NCI-H446 treated with DMSO at 0.1 percent for 48 hours (cell line): Measurements from ENCODE around the gene SUN3.
"Not testable (repeated sequence)": the region's sequence is repeated elsewhere in the genome, so short reads cannot be mapped to it uniquely, and the experiment has no call there.

ENCODE experiments used
- DNase-seq: peaks from one replicate; lab custom pipeline; 2025; lab: John Stamatoyannopoulos, UW

The SUN3 gene

DNA sequence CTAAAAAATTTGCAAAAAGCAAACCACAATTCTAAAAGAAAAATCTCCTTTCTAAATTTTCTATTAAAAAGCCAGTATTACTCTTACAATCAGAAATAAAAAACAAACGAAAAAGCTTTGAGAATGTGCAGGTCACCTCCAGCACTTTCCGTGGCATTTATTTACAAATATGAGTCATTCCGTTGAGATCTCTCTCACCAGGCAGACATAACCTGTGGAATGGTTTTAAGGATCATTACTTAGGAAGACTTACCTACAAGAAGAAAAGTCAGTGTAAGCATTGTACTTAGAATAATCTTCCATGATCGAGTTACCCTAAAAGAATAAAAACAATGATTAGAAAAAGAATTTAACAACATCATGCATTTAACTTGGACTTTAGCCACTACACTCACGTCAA, 3.3 kb downstream of the SUN3 start:
- no peak for DNase-seq

DNA sequence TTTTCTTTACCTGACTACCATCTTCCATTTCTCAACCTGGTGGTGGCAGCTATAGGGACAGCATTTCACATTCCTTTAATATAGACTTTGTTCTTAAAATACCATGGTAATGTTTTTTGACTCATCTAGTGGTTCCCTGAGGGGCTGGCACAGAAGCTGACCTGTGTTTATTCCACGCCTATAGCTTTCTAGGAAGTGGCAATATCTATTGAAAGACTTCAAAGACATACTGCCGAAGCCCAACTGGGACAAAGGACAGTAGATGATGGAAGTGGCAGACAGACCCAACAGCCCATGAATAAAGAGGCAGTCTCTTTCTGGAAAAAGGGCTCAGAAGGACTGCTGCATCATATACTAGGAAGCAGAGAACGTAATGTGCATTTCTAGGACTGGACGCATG, 11.2 kb downstream of the SUN3 start:
- DNase-seq: no peak

DNA sequence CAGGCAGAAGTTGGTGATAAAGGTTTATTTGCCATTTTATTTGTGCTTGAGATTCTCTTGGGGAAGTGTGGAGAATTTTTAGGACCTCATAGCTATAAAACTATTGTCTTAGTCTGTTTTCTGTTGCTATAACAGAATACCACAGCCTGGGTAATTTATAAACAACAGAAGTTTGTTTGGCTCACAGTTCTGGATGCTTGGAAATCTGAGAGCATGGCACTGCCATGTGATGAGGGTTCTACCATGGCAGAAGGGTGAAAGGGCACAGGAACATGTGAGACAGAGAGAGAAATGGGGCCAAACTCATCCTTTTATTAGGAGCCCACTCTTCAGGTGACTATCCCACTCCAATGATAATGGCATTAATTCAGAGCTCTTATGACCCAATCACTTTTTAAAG, 12.3 kb downstream of the SUN3 start:
- no peak for DNase-seq

DNA sequence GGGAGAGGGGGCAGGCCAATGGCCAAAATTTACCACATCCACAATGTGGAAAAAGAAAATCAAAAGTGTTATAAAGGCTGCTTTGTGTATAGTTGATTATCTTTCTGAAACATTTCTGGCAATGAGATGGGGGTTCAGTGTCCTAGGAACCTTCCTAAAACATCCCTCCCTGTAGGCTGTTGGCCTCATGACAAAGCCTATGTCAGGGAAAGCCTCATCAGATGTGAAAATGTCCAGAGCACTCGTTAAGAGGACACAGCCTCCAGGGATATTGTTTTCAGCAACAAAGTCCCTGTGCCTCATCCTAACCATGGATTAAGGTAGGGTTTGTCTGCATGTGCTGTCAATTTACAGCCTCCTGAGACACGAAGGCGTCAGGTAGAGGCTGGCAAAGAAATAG, 17.0 kb downstream of the SUN3 start:
- no peak for DNase-seq

DNA sequence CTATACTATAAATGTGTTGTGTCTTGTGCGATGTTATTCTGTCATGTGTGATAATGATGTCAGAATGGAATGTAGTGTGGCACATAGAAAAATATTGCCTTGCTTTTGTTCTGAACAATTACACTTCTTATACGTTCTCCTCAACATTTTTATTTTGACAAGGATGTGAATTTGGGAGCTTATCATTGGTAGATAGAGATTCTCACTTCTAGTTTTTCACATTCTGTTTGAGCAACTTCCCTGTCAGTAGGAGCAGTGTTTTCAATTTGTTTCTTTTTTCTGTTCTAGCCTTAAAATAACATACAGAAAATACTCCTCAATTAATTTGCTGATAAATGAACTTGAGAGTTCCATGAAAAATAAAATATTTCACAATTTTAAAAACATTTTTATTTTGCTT, 17.6 kb downstream of the SUN3 start:
- DNase-seq: no peak

DNA sequence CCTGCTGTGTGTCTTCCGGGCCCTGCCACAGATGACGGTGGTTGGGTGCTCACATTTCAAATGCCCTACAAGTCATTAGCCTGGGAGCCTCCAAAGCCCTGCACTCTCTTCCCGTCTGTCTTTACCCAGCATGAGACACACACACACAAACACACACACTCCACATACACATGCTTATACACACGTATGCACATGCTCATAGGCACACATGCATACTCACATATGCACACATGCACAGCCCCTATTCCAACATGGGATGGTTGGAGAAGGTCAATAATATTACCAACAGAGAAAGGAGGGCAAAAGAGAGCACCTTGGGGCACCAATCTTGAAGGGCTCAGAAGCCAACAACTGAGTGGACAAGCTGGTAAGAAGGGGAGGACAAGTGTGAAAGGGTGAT, 19.0 kb downstream of the SUN3 start:
- no peak for DNase-seq

DNA sequence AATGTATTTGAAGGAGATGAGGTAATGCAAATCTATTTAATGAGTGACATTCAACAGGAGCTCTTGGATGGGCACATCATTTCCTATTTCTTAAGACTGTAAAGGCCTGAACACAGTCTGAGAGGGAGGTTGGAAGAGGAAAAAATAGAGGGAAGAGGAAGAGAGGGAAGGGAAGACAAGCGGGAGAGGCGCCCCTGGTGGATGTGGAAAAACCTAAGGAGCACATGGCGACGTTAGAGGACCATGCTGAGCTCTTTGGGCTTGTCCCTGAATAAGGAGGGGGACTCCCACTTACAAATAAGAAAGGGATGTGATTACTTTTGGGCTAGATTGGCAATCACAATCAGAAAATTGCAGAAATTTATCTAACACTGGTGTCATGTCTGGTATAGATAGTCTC, 19.6 kb downstream of the SUN3 start:
- no peak for DNase-seq

DNA sequence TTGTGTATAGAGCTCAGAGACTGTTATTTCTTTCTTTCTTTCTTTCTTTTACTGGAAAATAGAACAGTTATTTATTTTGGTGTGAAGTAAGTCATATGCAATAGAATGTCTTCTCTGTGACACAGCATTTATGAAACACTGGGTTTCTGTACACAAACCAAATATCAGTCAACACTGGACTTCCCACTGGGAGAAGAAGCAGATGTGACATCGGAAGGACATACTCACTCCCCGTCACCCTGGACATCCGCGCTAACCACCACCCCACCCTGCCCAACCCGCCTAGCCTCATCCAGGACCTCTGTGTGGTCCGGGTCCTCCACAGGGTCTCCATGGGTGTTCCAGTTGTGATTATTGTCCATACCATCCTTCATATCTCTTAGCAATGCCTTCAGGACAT, 22.0 kb downstream of the SUN3 start:
- DNase-seq: no peak

DNA sequence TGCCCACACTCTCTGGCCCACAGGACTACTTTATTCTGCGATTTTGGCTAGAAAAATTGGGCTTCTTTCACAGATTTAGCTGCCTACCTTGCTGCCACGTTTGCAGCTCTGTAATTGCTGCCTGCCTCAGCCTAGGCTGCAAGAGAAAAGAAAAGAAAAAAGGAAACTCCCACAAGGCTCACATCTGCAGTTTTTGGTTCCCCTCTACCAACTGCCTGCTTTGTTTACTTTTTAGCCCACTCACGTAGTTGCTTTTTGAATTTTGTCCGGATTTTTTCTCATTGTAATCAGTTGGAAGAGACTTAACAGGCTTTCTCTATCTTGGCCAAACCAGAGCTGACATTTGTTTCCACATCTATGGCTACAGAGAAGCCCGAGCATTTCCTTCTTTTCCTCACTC, 24.3 kb downstream of the SUN3 start:
- no peak for DNase-seq

DNA sequence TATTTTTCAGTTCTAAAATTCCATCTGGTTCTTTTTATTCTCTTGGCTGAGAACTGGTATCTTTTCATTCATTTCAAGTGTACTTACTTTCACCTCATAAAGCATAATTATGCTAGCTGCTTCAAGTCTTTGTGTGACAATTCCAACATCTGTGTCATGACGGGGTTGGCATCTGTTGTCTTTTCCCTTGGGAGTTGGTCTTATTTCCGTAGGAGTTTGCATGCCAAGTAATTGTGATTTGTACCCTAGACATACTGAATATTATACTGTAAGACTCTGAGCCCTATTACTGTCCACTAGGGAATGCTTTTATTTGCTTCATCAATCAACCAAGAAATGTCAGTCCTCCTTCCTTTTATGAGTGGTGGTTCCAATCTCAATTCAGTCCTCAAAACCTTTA, 24.9 kb downstream of the SUN3 start:
- peak; percentile 92 for DNase-seq

DNA sequence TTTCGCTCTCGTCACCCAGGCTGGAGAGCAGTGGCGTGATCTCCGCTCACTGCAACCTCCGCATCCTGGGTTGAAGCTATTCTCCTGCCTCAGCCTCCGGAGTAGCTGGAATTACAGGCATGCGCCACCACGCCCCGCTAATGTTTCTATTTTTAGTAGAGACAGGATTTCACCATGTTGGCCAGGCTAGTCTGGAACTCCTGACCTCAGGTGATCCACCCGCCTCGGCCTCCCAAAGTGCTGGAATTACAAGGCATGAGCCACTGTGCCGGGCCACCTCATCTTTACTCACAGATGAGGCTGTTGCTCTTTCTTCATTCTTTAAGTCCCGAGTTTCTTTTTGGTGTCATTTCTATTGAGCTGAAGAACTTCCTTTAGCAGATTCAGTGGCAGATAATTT, 28.7 kb downstream of the SUN3 start:
- DNase-seq: not testable (repeated sequence)

DNA sequence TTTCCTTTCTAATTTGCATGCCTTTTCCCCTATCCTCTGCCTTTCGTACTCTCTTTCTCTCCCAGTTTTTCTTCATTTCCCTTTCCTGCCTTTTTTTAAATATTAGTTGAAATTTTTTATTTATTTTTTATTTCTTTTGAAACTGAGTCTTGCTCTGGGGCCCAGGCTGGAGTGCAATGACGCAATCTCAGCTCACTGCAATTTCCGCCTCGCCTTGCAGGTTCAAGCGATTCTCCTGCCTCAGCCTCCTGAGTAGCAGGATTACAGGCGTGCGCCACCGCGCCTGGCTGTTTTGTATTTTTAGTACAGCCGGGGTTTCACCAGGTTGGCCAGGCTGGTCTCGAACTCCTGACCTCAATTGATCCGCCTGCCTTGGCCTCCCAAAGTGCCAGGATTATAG, 29.5 kb downstream of the SUN3 start:
- no peak for DNase-seq

DNA sequence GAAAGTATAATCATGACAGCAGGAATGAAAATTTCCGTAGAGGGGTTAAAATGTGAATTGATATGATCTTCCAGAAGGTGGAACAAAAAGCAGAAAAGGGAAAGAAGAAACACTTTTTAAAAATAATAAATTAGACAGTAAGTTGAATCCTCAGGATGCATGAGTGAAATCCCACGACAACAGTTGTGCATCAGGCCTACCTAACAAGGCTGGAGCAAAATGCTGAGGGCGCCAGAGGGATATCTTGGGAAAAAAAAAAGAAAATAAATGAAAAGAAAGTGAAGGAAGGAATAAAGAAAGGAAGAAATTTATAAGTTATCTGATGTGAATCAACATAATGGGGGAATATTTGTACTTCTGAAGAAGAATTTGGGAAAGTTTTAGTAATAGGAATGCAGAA, 36.5 kb downstream of the SUN3 start:
- no peak for DNase-seq

DNA sequence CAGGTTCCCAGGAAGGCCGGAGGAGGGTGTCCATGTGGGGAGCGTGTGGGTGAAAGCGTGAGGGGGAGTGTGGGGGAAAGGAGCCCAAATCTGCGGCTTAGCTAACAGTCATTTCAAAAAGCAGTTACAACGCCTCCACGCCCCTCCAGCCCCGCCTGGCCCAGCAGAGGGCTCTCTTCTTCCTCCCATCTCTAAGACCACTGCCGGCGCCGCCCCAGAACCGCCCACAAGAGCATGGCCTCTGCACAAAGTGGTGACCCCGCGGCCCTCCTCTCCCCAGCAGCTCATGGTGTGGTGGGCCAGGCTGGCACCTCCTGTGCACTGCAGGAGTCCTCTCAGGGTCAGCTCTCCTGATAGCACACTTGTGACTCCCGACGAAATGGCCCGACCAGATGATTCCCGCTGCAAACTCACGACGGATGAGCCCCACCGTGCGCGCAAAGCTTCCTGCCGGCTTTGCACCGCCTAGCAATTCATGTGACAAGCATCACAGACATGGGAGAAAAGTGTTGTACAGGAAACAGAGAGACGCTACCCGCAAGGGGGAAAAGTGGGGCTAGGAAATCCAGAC, 37.1 kb downstream of the SUN3 start:
- DNase-seq: no peak

DNA sequence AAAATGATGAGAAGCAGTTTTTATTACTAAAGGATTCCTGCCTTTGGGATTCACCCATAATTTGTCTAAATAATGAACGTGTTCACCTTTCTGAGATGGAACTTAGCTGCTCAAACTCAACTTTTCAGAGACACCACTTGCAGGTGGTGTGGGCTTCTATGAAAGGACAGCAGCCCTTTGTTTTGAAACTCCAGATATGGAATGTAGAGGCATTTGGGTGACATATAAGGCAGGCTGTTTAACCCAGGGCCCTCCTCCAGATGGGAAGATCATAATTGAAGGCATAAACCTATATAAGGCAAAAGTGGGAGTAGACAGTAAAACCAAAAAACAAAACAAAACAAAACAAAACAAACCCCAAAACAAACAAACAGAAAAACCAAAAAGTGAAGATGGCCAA, 37.6 kb downstream of the SUN3 start:
- DNase-seq: no peak

DNA sequence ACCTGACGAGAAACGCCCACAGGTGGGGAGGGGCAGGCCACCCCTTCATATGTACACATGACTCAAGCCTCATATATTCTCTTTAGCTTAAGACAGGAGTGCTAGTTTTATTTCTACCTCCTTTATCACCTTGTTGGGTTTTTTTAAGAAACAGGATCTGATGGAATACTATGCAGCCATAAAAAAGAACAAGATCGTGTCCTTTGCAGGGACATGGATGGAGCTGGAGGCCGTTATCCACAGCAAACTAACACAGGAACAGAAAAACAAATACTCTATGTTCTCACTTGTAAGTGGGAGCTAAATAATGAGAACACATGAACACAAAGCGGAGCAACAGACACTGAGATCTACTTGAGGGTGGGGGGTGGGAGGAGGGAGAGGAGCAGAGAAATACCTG, 38.3 kb downstream of the SUN3 start:
- DNase-seq: no peak

DNA sequence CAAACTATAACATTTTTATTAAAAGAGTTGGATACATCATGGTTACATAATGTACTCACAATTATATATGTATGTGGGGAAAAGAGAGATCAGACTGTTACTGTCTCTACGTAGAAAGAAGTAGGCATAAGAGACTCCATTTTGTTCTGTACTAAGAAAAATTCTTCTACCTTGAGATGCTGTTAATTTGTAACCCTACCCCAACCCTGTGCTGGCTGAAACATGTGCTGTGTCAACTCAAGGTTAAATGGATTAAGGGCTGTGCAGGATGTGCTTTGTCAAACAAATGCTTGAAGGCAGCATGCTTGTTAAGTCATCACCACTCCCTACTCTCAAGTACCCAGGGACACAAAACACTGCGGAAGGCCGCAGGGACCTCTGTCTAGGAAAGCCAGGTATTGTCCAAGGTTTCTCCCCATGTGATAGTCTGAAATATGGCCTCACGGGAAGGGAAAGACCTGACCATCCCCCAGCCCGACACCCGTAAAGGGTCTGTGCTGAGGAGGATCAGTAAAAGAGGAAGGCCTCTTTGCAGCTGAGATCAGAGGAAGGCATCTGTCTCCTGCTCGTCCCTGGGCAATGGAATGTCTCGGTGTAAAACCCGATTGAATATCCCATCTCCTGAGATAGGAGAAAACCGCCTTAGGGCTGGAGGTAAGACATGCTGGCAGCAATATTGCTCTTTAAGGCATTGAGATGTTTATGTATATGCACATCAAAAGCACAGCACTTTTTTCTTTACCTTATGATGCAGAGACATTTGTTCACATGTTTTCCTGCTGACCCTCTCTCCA, 39.1 kb downstream of the SUN3 start:
- not testable (repeated sequence) for DNase-seq

DNA sequence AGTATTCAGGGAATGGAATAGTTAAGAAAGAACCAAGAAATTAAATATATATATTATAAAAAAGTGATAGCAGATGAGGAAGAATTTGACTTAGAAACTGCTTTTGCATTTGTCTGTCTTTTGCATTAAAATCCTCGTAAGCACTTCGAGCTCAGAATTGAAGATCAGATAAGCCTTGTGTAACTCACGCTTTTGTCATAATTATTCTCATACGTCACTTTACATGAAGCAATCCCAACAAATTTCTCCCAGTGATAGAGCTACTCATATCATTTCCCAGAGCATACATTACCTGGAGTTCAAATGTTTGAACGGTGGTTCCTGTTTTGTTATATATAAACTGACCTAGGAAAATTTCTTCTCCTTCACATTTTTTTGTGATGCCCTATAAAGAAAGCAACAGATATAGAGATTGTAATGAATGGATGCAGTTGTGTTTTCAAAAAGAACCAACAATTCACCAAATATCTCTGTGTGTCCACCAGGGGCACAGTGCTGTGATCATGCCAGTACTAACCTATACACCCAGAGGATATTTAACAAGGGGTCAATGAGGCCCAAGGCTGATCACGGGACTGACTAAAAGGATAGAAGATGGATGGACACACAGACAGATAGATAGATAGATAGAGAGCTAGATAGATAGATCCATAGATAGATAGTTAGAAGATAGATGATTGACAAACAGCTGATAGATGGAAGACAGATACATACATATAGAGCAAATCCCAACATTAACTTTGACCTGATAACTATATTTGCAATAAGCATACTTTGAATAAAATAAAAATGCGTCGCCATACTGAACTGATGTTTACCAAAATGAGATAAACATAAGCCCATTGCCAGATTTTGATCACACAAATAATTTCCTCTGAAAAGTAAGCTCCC, 40.2 kb downstream of the SUN3 start:
- DNase-seq: no peak

DNA sequence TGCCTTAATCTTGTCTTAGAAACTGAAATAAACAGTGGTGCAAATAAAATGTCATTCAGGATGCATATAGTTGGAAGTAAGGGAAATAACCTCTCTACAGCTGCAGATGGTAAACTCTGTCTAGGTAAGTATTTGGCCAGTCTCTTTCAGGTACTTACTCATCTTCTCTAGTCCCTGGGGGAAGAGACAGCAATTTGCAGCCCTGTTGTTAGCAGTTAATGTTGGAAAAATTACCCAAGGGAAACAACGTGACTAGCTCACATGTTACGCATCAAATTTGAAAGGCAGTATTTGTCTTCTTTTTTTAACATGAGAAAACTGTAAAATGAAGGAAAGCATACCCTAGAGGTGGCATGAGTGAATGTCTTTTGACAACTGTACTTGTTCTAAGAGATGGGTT, 46.3 kb downstream of the SUN3 start:
- DNase-seq: no peak

DNA sequence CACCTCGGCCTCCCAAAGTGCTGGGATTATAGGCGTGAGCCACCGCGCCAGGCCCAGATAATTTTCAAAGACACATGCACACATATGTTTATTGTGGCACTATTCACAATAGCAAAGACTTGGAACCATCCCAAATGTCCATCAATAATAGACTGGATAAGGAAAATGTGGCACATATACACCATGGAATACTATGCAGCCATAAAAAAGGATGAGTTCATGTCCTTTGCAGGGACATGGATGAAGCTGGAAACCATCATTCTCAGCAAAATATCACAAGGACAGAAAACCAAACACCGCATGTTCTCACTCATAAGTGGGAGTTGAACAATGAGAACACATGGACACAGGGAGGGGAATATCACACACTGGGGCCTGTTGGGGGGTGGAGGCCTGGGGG, 48.3 kb downstream of the SUN3 start:
- DNase-seq: not testable (repeated sequence)

DNA sequence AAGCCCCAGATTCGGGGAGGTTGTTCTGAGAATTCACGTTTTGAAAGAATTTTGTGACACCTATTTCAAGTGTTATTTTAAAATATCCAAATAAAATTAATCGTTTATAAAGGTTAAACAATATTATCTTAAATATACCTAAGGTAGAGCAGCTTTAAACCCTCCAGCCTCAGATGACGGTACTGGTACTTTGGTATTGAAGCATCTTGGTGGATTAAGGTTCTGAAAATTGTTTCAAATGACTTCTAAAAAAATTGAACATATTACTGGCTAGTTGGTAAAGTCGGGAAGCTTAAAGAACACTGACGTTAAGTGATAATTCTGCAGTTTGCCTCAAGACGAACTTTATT, 49.1 kb downstream of the SUN3 start:
- DNase-seq: no peak

DNA sequence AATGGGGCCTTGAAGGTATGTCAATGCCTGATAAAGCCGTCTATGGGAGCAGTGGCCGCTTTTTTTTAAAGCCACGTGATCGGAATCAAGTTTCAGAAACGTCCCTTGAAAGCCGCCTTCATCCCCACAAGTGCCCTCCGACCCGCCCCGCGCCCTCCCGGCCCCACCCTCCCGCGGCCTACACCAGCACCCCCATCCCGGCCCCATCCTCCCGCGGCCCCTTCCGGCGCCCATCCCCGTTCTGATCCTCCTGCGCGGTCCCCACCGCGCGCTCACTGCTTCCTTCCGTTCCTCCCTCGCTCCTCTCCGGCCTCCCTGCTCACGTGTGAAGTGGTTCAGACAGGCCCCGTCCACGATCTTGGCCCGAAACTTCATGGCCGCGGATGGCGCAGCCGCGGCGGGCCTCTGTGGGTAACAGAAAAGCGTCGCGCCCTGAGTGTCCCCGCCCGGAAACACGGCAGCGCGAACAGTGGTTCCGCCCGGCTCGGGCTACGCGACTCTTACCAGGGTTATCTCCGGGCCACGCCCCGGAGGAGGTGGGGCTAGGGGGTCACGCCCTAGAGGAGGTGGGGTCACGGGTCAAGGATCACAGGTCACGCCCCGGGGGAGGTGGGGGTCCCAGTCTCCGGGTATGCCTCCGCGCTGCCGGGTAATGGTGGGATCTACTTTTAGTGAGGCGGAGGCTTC, 49.6 kb downstream of the SUN3 start, which contains the start of gene HUS1:
HUS1 (minus strand) TSS at position 471 of the 687 bp plus-strand sequence; CDS start at position 375, 96 bp downstream.
- DNase-seq: peak; percentile 87

DNA sequence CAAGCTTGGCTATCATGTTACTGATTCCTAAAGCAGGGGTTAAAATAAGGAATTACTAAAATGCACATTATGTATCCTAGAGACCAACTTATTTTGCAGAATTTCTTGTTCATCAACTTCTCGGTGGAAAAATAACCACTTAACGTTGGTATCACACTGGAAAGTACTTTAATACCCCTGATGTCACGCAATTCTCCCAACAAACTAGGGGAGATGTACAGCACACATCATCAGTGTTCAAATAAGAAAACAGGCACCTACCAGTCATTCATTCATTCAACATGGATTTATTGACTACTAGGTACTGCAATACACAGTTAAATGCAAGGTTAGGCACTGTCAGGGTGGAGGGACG, 50.1 kb downstream of the SUN3 start:
- no peak for DNase-seq
